ENCODE measurements around the gene LMX1B. TPM values are rescaled to one million over a fixed set of nuclear protein-coding genes. Genes with fewer than 3 reads are reported as not detected.

Gene LMX1B
- total RNA-seq, 1 experiment from 2014 or later, result not detected

DNA sequence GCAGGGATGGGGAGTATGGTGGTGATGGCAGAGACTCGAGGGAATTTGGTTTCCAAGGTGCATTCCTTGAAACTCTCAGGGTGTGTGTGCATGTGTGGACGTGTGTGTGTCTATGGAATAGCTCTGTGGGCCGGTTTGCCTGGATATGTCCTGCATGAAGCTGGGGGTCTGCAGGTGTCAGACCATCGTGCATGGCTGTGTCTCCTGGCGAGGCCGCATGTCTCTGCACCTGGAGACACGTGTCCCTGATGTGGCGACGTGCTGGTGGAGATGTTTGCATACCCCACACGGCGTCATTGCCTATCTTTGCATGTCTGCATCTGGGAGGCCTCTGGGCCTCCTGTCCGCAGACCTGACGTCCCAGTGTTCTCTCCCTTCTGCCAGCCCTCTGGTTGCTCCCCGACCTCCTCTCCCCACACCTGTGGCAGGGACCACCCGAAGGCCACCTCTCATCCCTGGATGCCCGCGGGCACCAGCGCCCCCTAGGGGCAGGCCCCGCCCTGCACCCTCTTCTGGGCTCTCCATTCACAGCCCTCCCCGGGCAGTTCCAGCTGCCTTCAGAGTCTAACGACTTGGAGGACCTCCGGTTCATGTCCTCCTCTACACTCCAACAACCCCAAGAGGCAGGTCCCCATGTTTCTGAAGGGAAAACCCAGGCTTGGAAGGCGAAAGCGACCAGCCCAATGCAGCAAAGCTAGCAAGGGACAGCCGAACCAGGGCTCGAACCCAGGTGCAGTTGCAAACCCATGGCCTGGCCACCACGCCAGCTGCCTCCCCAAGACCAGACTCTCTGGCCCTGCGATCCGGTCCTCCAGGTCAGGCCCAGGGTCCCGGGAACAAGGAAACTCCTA lies 88.6 kb downstream of the LMX1B start:
- intact Hi-C loops (cut with micrococcal nuclease; ENCODE audit: unreplicated experiment), result loop anchor here (10.0 kb wide), 1 partner anchor 208 kb away; no protein-coding TSS in a partner anchor
- Histone ChIP-seq H3K4me1 (ENCODE audit: insufficient read depth, low read length, poor library complexity, severe bottlenecking) (peaks cover 17% of the 10 kb centered on the region), H3K4me3 (ENCODE audit: low read depth, low read length, poor library complexity, severe bottlenecking) (no peak overlapping the region), H3K27ac (ENCODE audit: low read depth, low read length, poor library complexity, severe bottlenecking) (no peak overlapping the region), H3K27me3 (replicated peaks; ENCODE audit: insufficient read depth, low read depth, low read length, poor library complexity) (peaks cover 5% of the 10 kb centered on the region), H3K9me3 (ENCODE audit: low read depth, low read length, poor library complexity, severe bottlenecking) (no peaks in the 10 kb centered on the region), H3K36me3 (ENCODE audit: insufficient read depth, low read length, poor library complexity, severe bottlenecking) (no peaks in the 10 kb centered on the region)
- TF ChIP-seq, protein P1, sequence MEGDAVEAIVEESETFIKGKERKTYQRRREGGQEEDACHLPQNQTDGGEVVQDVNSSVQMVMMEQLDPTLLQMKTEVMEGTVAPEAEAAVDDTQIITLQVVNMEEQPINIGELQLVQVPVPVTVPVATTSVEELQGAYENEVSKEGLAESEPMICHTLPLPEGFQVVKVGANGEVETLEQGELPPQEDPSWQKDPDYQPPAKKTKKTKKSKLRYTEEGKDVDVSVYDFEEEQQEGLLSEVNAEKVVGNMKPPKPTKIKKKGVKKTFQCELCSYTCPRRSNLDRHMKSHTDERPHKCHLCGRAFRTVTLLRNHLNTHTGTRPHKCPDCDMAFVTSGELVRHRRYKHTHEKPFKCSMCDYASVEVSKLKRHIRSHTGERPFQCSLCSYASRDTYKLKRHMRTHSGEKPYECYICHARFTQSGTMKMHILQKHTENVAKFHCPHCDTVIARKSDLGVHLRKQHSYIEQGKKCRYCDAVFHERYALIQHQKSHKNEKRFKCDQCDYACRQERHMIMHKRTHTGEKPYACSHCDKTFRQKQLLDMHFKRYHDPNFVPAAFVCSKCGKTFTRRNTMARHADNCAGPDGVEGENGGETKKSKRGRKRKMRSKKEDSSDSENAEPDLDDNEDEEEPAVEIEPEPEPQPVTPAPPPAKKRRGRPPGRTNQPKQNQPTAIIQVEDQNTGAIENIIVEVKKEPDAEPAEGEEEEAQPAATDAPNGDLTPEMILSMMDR (conservative IDR thresholded peaks at IDR 0.05; ENCODE audit: low read depth, low read length), result peak; percentile 85
- no peak for TF ChIP-seq EZH2 (IDR thresholded peaks at IDR 0.05; ENCODE audit: borderline replicate concordance, low read depth, low read length, poor library complexity, severe bottlenecking)
- CTCF ChIA-PET, result interaction anchor here (1.0 to 5.9 kb wide), 5 partner anchors 8 to 203 kb away, joined by 3 to 102 read pairs (median 7); no protein-coding TSS in a partner anchor
- POLR2A ChIA-PET (ENCODE audit: low non-redundant PET), result no interaction called here
- no TSS peak for BruUV-seq (replicated peaks)
- peak; percentile 39 for DNase-seq (ENCODE audit: low spot score)

DNA sequence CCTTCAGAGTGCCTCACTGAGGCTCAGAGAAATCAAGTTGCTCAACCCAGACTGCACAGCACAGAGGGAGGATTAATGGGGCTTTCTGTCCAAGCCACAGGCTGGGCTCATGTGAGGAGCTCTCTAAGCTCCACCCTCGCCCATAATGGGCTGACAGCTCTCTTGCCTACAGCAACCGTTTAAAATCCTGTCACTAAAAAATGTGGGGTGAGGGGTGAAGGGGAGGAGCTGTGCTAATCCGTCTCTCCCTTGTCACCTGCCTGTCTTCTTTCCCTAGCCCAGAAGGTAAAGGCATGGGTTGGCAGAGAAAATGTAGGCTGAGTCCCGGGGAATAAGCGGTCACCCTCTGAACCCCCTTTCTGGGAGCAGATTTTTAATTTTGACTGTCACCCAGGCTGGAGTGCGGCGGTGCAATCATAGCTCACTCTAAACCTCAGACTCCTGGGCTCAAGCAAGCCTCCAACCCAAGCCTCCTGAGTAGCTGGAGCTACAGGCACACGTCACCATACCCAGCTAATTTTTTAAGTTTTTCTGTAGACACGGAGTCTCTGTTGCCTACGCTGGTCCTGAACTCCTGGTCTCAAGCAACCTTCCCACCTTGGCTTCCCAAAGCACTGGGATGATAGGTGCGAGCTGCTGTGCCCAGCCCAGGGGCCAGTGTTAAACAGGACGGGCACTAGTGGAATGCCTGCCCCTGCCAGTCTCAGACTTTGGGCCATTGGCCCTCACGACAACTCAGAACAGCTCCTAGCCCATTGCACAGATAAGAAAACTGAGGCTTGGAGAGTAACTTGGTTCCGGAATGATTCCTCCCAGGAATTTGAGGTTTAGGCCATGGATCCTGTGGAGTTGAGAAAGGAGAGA lies 89.5 kb downstream of the LMX1B start:
- TF ChIP-seq, protein P1 (conservative IDR thresholded peaks at IDR 0.05; ENCODE audit: low read depth, low read length), result no peak
- no peak for TF ChIP-seq EZH2 (IDR thresholded peaks at IDR 0.05; ENCODE audit: borderline replicate concordance, low read depth, low read length, poor library complexity, severe bottlenecking)
- no peaks in the 10 kb centered on the region for H3K36me3 ChIP-seq (ENCODE audit: insufficient read depth, low read length, poor library complexity, severe bottlenecking)
- BruUV-seq (replicated peaks), result no TSS peak
- no peak overlapping the region for H3K27ac ChIP-seq (ENCODE audit: low read depth, low read length, poor library complexity, severe bottlenecking)
- ChIA-PET POLR2A (ENCODE audit: low non-redundant PET) (no interaction called here), CTCF (interaction anchor here (1.3 to 5.9 kb wide), 4 partner anchors 8 to 204 kb away, joined by 3 to 102 read pairs (median 8); no protein-coding TSS in a partner anchor)
- H3K27me3 ChIP-seq (replicated peaks; ENCODE audit: insufficient read depth, low read depth, low read length, poor library complexity), result peaks cover 5% of the 10 kb centered on the region
- no peaks in the 10 kb centered on the region for H3K9me3 ChIP-seq (ENCODE audit: low read depth, low read length, poor library complexity, severe bottlenecking)
- intact Hi-C loops (cut with micrococcal nuclease; ENCODE audit: unreplicated experiment), result loop anchor here (10.0 kb wide), 1 partner anchor 208 kb away; no protein-coding TSS in a partner anchor
- H3K4me1 ChIP-seq (ENCODE audit: insufficient read depth, low read length, poor library complexity, severe bottlenecking), result peaks cover 17% of the 10 kb centered on the region
- peak; percentile 27 for DNase-seq (ENCODE audit: low spot score)
- no peak overlapping the region for H3K4me3 ChIP-seq (ENCODE audit: low read depth, low read length, poor library complexity, severe bottlenecking)

DNA sequence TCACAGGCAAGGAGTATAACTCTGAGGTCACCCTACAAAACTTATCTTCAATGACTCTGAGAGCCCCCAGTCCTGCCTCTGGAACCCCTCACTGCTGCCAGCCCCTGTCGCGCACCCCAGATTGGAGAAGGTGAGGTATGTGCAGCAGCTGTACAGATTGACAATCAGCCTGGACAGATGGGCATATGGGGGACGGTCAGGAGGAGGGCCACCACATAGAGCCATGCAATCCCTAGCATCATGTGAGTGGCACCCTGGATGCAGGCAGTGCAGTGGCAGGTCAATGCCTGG lies 90.1 kb downstream of the LMX1B start:
- DNase-seq (ENCODE audit: low spot score), result no peak

More for the DNA sequence above, 90.1 kb downstream of the LMX1B start:
- Histone ChIP-seq H3K4me3 (ENCODE audit: low read depth, low read length, poor library complexity, severe bottlenecking) (no peak overlapping the region), H3K36me3 (ENCODE audit: insufficient read depth, low read length, poor library complexity, severe bottlenecking) (no peaks in the 10 kb centered on the region), H3K4me1 (ENCODE audit: insufficient read depth, low read length, poor library complexity, severe bottlenecking) (peaks cover 17% of the 10 kb centered on the region), H3K27me3 (replicated peaks; ENCODE audit: insufficient read depth, low read depth, low read length, poor library complexity) (peaks cover 5% of the 10 kb centered on the region), H3K27ac (ENCODE audit: low read depth, low read length, poor library complexity, severe bottlenecking) (no peak overlapping the region), H3K9me3 (ENCODE audit: low read depth, low read length, poor library complexity, severe bottlenecking) (no peaks in the 10 kb centered on the region)
- ChIA-PET POLR2A (ENCODE audit: low non-redundant PET) (no interaction called here), CTCF (interaction anchor here (5.9 kb wide), 1 partner anchor 77 kb away, joined by 102 read pairs; no protein-coding TSS in a partner anchor)
- intact Hi-C loops (cut with micrococcal nuclease; ENCODE audit: unreplicated experiment), result loop anchor here (10.0 kb wide), 1 partner anchor 209 kb away; no protein-coding TSS in a partner anchor
- TF ChIP-seq EZH2 (IDR thresholded peaks at IDR 0.05; ENCODE audit: borderline replicate concordance, low read depth, low read length, poor library complexity, severe bottlenecking), result no peak
- TF ChIP-seq, protein P1 (conservative IDR thresholded peaks at IDR 0.05; ENCODE audit: low read depth, low read length), result no peak
- no TSS peak for BruUV-seq (replicated peaks)
